GM12872 (cell line): Measurements from ENCODE around the gene OR52W1.

Source experiments
- CTCF ChIP-seq: IDR thresholded peaks from 3 replicates; pipeline ENCODE4 v1.5.1; 2011; ENCODE audit warnings: low read depth, mild to moderate bottlenecking, low read length, moderate library complexity; ENCODE audit not compliant: insufficient read depth

The OR52W1 gene

GRCh38 chr11:6204706-6205105 is 5.7 kb downstream of the OR52W1 start:
- TF ChIP-seq CTCF, result no peak

- TF ChIP-seq CTCF, result no peak
Measured at GRCh38 chr11:6205366-6205765, 6.3 kb downstream of the OR52W1 start, which contains the start of gene C11orf42. TSS of gene C11orf42 (plus strand) at chr11:6205557. CDS start at chr11:6205616, 59 bp downstream.

- no peak for TF ChIP-seq CTCF
Measured at GRCh38 chr11:6206456-6207180, 7.6 kb downstream of the OR52W1 start.

GRCh38 chr11:6209801-6210200 is 10.8 kb downstream of the OR52W1 start:
- no peak for TF ChIP-seq CTCF

- no peak for TF ChIP-seq CTCF
Measured at GRCh38 chr11:6210274-6210955, 11.4 kb downstream of the OR52W1 start.

- no peak for TF ChIP-seq CTCF
Measured at GRCh38 chr11:6214530-6214929, 15.5 kb downstream of the OR52W1 start.

- no peak for TF ChIP-seq CTCF
Measured at GRCh38 chr11:6216501-6216900, 17.5 kb downstream of the OR52W1 start.
